ENCODE data around the gene NR4A2. TPM values are rescaled to one million over a fixed set of nuclear protein-coding genes. Genes with fewer than 3 reads are reported as not detected.
"Not testable (repeated sequence)": the region's sequence is repeated elsewhere in the genome, so short reads cannot be mapped to it uniquely, and the experiment has no call there.

The NR4A2 gene
- polyA plus RNA-seq, 3 donors, result 0.34 to 0.67 (median 0.60) TPM

DNA sequence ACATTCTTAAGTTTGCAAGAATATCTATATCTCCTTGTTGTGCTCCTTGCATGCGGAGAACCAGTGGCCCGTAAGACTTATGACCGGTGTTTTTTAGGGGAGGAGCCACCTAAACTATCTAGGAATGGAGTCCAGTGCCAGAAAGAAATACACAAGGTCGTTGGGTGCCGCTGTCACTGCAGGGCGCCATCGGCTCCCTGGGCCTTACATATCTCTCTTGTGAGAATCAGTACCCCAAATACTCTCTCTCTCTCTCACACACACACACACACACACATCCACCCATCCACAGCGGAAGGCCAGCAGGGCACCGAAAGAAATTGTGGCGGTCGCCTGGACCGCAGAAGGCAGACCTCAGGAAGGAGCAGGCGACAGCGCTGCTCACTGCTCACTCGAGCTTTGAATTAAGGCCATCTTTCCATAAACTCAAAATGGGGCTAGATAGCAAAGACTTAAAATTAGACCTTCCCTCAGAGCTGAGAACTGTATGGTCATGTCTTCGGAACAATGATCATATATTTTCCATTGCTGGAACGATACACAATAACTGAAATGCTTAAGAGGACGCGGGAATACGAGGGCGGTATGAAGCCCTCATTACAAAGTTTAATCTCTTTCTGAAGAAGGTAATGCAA lies 10.4 kb downstream of the NR4A2 start:
- no peak for DNase-seq

DNA sequence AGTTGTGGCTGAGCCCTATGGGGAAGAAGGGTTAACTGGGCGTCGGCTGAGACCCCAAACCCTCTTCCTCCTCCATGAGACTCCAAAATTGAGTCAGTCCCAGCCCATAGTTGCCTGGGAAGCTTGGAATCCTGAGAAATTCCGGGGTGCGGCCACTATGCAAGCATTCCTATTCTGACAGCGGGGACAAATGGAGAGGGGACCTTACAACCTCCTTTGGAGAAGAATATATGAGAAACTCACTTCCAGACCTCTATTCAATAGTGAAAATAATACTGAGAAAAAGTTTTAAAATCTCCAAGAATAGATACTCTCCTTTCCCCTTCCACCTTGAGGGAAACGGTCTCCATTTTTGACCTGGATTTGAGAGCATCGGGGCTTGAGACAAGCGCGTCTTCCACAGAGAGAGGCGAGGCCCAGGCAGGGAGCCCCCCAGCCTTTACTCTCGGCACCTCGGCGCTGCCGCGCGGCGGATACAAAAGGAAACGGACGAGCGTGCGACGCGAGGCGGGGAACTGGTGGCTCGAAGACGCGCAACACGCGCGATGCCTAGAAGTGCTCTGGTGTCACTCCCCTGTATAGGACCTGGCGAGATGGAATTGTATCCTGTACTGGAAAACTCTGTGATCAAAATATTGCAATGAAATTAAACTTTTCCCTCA lies 11.1 kb downstream of the NR4A2 start:
- DNase-seq, result no peak

DNA sequence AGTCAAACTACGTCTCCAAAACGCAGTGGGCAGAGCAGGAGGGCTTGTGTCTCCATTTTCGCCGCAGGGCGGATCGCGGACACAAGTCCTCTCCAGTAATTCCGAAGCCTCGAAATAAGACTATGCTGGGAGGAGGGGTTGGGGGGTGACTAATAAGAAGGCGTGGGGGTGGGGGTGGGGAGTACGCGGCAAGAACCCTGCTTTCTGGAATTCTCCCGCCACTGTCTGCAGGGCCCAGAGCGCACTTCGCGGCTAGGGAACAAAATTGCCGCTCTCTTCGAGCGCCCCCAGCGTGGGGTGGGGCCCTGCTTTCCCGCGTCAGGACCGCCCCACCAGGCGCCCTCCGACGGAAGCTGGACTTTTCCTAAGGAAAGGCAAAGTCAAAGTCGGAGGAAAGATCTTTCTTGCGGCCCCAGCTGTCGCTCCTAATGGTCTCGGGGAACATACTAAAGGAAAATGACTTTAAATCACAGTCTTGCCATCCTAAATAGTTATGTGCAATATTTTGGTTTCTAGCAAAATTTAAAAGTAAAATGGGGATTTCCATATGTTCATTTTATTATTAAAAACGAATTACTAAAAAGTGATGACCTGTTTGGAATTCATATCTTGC lies 11.9 kb downstream of the NR4A2 start:
- DNase-seq, result no peak

DNA sequence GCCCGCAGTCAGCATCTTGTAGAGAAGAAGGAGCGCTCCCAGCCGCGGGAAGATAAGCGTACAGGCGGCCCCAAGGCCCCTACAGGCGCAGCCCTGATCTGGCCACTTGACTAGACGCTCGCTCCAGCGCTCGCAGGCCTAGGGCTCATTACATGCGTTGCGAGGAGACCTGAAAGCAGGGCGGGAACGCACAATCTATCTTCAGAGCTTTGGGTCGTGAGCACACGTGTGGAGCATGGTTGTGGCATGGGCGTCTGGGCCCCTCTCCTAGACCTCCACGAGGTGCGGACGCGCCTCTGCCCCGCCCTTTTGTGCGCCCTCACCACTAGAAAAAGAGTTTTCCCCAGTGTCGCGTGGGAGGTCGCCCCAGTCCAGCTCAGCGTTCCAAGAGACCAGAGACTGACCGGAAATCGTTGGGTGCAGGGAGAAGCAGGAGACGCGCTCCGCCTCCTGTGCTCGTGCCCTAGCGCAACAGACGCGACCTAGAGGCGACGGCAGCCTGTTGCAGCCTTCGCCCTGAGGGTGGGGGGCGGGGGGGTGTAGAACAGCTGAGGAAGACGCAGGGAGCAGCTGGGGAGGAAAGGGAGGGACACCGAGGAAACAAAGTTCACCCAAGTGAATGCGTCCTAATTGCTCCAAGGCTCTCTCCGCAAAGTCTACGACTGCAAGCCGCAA lies 12.6 kb downstream of the NR4A2 start:
- DNase-seq, result no peak

DNA sequence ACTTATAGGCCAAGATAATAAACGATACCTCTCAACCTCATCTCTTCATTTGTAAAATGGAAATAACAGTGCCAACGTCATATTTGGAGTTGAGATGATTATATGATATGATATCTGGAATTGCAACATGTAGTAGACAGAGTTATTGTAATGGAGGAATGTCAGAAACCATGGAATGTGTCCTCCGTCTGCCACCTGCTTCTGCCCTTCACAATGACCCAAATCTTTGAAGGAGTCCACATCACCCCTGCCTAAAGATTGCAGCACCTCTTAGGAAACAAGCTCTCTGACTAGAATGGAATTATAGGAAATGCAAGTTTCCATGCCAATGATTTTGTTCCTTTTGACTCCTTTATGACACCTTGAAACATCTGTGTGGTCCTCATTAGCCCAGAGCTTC lies 14.9 kb downstream of the NR4A2 start:
- DNase-seq, result no peak

DNA sequence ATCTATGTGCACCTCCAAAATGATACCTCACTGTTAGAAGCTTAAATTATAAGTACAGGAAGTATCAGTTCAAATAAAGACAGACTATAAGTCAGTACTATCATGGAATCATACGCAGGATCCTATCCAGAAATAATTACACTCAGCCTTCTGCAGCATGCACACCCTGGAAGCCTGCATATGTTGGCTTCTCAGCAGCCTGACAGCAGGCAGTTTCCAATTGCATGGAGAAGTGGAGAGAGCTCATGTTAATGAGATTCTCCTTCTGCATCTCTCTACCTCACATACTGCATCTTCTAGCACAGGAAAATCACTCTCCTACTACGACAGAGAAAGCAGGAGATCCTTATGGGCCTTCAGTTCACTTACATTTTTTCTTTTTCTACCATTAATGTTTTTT lies 20.5 kb downstream of the NR4A2 start:
- no peak for DNase-seq

DNA sequence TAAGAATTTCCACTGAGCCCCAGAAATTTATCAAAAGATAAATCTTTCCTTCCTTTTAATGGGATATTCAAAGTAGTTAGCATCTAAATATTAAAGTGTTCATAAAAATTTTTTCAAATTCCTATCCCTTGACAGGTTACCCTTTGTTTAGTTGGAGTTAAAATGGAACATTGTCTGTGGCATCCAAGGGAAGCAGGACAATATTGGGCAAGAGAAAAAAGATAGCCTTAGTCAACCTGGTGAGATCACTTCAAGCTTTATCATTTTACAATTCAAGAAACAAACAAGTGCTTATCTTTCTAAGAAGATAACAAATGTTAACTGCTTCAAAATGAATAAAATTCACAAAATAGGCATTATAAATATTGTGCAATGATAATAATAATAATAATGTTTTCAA lies 21.7 kb downstream of the NR4A2 start:
- DNase-seq, result no peak

DNA sequence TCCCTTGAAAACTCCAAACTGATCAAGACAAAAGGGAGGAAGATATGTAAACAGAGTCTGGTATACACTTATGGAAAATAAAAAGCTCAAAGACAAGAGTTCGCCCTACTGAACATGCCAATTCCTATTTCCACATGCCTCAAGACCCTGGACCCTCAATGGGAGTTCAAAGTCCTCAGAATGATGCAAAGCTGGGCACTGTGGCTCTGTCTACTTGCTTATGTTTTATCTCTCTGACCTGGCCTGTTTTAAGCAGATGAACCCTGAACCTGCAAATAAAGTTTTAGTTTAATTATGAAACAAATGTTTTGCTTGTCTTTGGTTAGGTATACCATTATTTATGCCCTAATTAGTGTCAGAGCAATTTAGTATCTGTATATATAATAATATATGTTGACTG lies 22.6 kb downstream of the NR4A2 start:
- no peak for DNase-seq

DNA sequence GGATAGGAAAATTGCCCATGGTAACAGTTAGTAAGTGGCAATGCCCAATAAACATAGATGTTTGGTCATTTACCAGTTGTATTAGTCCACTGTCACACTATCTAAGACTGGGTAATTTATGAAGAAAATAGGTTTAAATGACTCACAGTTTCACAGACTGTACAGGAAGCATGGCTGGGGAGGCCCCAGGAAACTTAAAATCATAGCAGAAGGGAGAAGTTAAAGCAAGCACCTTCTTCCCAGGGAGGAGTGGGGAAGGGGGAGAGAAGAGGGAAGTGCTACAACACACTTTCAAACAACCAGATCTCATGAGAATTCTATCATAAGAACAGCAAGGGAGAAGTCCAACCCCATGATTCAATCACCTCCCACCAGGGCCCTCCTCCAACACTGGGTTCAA lies 23.4 kb downstream of the NR4A2 start:
- no peak for DNase-seq

DNA sequence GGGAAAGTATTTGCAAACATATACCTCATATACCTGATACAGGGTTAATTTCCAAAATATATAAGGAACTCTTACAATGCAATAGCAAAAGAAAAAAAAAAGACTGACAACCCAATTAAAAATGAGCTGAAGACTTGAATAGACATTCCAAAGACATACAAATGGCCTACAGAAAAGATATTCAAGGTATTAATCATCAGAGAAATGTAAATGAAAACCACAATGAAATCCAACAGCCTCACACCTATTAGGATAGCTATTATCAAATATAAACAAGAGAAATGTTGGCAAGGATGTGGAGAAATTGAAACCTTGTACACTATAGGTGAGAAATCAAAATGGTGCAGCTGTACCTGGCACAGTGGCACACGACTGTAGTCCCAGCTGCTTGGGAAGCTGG lies 25.7 kb downstream of the NR4A2 start:
- no peak for DNase-seq

DNA sequence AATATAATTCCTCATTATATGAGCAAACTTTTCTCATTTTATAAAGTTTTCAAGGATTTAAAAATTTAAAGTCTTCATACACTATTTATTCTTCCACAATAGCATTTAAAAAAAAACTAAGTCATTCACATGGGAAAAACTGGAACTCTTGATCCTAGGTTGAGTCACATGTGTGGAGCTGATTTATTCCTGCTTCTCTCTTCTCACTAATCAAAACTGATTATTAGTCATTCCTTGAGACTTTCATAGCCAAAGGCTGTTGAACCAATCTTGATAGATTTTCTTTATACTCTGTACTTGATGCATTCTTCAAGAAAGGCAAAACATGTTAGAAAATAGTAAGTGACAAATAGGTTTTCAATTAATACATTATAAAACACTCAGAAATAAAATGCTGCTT lies 27.4 kb downstream of the NR4A2 start:
- DNase-seq, result no peak

DNA sequence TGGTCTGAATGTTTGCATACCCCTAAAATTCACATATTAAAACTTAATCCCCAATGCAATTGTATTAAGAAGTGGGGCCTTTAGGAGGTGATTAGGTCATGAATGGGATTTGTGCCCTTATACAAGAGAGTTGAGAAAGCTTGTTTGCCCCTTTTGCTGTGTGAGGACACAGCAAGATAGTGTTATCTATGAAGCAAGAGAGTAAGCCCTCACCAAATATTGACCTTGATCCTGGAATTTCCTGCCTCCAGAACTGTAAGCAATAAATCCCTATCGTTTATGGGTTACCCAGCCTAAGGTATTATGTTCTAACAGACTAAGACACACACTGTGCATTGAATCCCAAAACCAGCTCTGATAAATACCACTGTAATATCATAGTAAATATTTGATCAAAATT lies 32.2 kb downstream of the NR4A2 start:
- no peak for DNase-seq

DNA sequence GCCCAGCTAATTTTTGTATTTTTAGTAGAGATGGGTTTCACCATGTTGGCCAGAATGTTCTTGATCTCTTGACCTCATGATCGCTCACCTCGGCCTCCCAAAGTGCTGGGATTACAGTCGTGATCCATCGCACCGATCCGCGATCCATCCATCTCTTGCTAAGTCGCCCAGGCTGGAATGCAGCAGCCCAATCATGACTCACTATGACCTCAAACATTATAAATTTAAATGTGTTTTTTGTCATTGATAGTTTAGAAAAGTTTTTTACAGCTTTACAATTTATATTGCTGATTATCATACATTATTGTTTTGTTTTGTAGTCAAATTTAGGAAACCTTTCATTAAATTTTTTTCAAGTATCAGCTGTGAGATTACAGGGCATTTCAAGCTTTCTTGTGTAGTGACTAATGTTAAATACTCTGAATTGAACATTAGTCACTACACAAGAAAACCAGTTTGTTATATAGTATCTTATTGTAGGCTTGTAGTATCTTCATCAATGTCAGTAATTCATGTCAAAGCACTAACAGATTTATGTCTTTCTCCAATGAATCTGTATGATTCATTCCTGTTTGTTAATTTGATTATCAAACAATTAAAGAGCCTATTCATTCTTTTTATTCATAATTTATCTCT lies 37.5 kb downstream of the NR4A2 start:
- DNase-seq, result no peak

DNA sequence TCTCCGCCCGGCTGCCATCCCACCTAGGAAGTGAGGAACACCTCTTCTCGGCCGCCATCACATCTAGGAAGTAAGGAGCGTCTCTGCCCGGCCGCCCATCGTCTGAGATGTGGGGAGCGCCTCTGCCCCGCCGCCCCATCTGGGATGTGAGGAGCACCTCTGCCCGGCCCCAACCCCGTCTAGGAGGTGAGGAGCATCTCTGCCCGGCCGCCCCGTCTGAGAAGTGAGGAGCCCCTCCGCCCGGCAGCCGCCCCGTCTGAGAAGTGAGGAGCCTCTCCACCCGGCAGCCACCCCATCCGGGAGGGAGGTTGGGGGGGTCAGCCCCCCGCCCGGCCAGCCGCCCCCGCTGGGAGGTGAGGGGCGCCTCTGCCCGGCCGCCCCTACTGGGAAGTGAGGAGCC lies 39.1 kb downstream of the NR4A2 start:
- DNase-seq, result not testable (repeated sequence)

DNA sequence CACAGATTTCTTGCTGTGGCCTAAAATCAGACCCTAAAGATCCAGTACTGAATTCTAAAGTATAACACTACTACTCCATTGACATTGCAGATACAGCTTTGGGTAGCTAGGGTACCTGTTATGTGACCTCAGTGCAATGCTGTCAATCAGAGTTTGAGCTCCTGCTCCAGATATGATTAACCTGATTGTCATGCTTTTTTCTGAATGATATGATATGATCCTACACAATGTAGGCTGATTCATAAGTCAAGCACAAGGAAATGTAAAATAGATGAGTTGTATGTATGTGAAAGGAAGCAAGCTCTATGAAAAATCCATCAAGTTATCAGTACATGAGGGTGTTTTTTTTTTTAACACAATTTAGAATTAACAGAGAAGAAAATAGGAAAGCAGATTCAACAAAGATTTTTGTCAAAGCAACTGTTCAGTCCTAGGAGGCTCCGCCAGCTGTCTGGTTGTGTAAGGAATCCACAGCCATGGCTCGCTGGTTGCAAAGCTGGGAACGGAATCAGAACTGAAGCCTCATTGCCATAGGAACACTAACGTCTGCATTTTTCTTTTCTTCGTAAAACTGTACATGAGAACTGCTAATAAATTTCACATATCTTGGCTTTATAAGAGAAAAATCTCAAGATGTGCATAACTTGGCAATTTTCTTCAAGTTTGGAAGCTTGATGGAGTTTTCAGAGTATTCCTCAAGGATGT lies 52.9 kb downstream of the NR4A2 start:
- DNase-seq, result no peak

Other genes with a start within 250 kb of the NR4A2 start
- 10 to 100 TPM; 17.7 to 23.7 (median 20.5) TPM for gene GPD2, start 103.7 kb upstream of the NR4A2 start, polyA plus RNA-seq (ENCODE audit: insufficient read length in 3 of 3)

Data from renal pelvis (tissue), 4 donors.